ENCODE data around the gene LOXHD1.

DNA sequence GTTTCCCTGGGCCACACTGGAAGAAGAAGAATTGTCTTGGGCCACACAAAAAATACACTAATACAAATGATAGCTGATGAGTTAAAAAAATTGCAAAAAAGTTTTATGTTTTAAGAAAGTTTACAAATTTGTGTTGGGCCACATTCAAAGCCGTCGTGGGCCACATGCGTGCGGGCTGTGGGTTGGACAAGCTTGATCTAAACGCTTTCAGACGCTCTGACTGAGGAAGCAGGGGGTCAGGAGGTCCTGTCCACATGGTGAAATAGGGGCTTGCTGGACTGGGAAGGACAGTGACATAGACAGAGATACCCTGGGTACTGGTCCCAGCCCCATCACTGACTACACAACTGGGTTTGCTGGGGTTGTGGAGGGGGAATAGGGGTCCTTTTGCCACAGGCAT, 86.4 kb downstream of the LOXHD1 start:
- TF ChIP-seq, protein P1, sequence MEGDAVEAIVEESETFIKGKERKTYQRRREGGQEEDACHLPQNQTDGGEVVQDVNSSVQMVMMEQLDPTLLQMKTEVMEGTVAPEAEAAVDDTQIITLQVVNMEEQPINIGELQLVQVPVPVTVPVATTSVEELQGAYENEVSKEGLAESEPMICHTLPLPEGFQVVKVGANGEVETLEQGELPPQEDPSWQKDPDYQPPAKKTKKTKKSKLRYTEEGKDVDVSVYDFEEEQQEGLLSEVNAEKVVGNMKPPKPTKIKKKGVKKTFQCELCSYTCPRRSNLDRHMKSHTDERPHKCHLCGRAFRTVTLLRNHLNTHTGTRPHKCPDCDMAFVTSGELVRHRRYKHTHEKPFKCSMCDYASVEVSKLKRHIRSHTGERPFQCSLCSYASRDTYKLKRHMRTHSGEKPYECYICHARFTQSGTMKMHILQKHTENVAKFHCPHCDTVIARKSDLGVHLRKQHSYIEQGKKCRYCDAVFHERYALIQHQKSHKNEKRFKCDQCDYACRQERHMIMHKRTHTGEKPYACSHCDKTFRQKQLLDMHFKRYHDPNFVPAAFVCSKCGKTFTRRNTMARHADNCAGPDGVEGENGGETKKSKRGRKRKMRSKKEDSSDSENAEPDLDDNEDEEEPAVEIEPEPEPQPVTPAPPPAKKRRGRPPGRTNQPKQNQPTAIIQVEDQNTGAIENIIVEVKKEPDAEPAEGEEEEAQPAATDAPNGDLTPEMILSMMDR (IDR thresholded peaks at IDR 0.05; ENCODE audit: insufficient read depth, low read length), result no peak
- TF ChIP-seq POLR2AphosphoS5 (IDR thresholded peaks at IDR 0.05; ENCODE audit: low read depth) (no peak), GABPA (IDR thresholded peaks at IDR 0.05; ENCODE audit: low read depth) (no peak), SPI1 (IDR thresholded peaks at IDR 0.05; ENCODE audit: borderline replicate concordance, low read depth) (no peak)
